HL-60 (cell line): ENCODE measurements around the gene ERGIC1.

Experiments used
- CTCF ChIP-seq: IDR thresholded peaks from one replicate; pipeline ENCODE4 v1.5.1; 2011; ENCODE audit warnings: low read length, control low read depth, inconsistent platforms; ENCODE audit not compliant: insufficient read depth
- GABPA ChIP-seq: IDR thresholded peaks from 2 replicates; pipeline ENCODE4 v1.6.1; 2012; ENCODE audit warnings: low read depth
- POLR2AphosphoS5 ChIP-seq: IDR thresholded peaks from 2 replicates; pipeline ENCODE4 v1.6.1; 2012; ENCODE audit warnings: low read depth

- TF ChIP-seq CTCF (no peak), GABPA (no peak), POLR2AphosphoS5 (no peak)
Observed at GRCh38 chr5:172869691-172870090, 35.6 kb downstream of the ERGIC1 start.
